ENCODE data around the gene GDI1. TPM values are rescaled to one million over a fixed set of nuclear protein-coding genes. Genes with fewer than 3 reads are reported as not detected.

Gene GDI1
- total RNA-seq, 1 donor from 2014 or later = 79.3 TPM

DNA sequence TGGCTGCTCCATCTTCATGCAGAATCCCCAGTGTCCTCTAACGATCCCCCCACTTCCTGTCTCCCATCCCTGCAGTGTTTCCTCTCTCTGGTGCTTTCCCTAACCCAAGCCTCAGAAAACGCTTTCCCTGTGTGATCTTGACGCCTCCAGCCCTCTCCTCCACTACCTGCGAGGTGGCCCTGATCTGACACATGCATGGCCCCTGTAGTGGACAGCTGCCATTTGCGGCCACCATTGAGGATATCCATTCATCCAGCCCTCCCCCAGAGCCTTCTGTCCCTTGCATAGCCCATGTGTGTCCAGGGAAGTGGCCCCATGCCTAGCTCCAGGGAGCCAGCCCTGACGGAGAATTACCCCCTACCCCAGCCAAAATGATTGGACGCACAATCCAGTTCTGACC, 46.4 kb downstream of the GDI1 start:
- Histone ChIP-seq H3K4me3 (no peak overlapping the region), H3K9me3 (replicated peaks) (no peaks in the 10 kb centered on the region), H3K36me3 (peaks cover 8% of the 10 kb centered on the region), H3K27ac (replicated peaks) (no peak overlapping the region), H3K4me1 (peaks cover 38% of the 10 kb centered on the region), H3K27me3 (ENCODE audit: low read depth) (no peaks in the 10 kb centered on the region)
- DNase-seq = no peak
- intact Hi-C loops (cut with micrococcal nuclease) = no loop called here
- TF ChIP-seq, protein P1, sequence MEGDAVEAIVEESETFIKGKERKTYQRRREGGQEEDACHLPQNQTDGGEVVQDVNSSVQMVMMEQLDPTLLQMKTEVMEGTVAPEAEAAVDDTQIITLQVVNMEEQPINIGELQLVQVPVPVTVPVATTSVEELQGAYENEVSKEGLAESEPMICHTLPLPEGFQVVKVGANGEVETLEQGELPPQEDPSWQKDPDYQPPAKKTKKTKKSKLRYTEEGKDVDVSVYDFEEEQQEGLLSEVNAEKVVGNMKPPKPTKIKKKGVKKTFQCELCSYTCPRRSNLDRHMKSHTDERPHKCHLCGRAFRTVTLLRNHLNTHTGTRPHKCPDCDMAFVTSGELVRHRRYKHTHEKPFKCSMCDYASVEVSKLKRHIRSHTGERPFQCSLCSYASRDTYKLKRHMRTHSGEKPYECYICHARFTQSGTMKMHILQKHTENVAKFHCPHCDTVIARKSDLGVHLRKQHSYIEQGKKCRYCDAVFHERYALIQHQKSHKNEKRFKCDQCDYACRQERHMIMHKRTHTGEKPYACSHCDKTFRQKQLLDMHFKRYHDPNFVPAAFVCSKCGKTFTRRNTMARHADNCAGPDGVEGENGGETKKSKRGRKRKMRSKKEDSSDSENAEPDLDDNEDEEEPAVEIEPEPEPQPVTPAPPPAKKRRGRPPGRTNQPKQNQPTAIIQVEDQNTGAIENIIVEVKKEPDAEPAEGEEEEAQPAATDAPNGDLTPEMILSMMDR (IDR thresholded peaks at IDR 0.05; ENCODE audit: borderline replicate concordance) = no peak

DNA sequence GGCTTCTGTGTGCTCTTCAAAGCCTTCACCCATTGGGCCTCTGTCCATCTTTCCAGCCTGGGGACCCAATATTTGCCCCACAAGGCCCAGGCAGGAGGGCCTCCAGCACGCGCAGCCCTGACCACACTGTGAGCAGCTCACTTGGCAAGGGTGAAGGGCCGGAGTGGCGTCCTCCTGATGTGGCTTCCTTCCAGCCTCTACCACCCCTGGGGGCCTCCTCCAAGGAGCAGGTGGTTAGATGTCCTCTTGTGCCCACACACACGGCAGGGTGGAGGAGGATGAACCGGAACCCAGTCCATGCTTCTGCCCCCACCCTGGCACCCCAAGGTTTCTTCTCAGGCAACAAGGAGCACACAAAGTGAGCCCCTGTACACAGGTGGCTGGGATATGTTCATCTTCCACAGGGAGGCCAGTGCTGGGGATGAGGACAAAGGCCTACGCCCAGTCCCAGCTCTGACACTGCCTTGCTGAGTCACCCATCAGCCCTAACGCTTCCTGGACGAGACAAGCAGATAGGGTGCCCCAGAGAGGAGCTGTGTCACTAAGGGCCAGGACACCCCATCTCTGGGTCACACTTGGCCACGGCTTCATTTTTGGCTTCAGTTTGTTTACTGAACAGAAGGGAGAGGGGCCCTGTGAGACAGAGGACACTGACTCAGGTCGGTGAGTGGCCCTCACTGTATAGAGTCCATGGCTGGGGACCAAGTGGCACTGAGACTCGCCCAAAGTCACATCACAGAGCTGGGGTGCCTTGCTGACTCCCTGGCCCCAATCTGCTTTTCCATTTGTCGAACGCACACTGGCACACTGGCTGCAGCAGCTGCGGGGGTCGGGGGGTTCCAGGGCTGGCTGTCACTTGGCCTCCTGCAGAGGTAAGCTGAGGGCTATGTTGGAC, 47.5 kb downstream of the GDI1 start:
- H3K4me3 ChIP-seq = peak overlapping the region; percentile 78
- intact Hi-C loops (cut with micrococcal nuclease) = no loop called here
- peaks cover 8% of the 10 kb centered on the region for H3K36me3 ChIP-seq
- no peaks in the 10 kb centered on the region for H3K9me3 ChIP-seq (replicated peaks)
- peaks cover 47% of the 10 kb centered on the region for H3K4me1 ChIP-seq
- H3K27ac ChIP-seq (replicated peaks) = peak overlapping the region; percentile 96
- TF ChIP-seq, protein P1 (IDR thresholded peaks at IDR 0.05; ENCODE audit: borderline replicate concordance) = no peak
- H3K27me3 ChIP-seq (ENCODE audit: low read depth) = no peaks in the 10 kb centered on the region
- no peak for DNase-seq

DNA sequence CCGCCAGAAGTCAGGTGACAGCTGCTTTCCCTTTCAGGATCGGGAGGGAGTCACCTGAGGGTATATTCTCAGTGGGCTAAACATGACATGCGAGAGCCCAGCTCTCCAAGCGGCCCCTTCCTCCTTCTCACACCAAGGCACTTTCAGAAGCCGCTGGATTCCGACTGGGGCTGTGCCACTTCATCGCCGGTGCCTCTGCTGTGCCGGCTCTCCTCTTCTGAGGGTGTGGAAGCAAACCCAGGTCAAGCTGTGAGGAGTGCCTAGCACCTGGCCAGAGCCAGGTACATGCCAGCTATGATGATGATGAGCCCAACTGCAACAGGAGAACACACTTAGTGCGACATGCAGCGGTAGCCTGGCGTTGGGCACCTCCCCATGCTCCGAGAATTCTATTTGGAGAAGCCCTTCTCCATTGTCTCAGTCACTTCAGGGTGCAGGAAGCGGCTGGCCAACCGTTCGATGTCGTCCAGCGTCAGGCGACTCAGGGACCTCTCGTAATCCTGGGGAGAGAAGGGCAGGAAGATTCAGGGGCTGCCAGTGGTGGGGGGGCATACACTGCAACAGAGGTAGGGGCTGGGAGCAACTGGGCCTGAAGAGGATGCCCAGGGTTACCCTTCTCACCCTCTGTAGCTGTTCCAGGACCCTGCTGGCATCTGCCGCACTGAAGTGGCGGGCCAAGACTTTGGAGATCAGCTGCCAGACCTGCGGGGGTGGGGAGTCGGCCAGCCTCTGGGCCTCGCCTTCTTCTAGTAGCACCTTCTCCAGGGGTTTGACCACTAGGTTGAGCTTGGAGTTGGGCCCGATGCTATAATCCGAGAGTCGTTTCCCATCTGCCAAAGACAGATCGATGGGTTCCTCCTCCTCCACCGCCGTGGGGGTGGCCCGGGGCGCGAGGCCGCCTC, 48.4 kb downstream of the GDI1 start:
- DNase-seq = no peak
- peaks cover 54% of the 10 kb centered on the region for H3K4me1 ChIP-seq

DNA sequence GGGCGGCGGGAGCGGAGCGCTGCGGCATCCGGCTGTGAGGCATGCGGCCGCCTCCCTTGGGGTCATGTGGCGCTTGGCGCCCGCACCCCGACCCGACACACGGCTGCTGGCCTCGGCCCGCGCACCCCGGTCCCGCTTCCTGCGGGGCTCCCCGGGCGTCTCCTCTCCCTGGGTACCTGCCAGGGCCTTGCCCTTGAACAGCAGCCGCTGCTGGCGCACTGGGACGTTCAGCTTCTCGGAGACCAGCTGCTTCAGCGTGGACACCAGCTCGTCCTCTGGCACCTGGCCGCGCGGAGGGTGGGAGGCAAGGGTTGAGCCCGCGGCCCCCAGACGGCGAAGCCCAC, 49.1 kb downstream of the GDI1 start:
- peaks cover 8% of the 10 kb centered on the region for H3K36me3 ChIP-seq
- peak overlapping the region; percentile 78 for H3K4me3 ChIP-seq
- TF ChIP-seq, protein P1 (IDR thresholded peaks at IDR 0.05; ENCODE audit: borderline replicate concordance) = no peak
- peaks cover 54% of the 10 kb centered on the region for H3K4me1 ChIP-seq
- no peaks in the 10 kb centered on the region for H3K9me3 ChIP-seq (replicated peaks)
- no peaks in the 10 kb centered on the region for H3K27me3 ChIP-seq (ENCODE audit: low read depth)
- intact Hi-C loops (cut with micrococcal nuclease) = no loop called here
- peak overlapping the region; percentile 96 for H3K27ac ChIP-seq (replicated peaks)
- peak; percentile 43 for DNase-seq

More for the DNA sequence above, 48.4 kb downstream of the GDI1 start:
- Histone ChIP-seq H3K9me3 (replicated peaks) (no peaks in the 10 kb centered on the region), H3K36me3 (peaks cover 8% of the 10 kb centered on the region), H3K27ac (replicated peaks) (peak overlapping the region; percentile 96), H3K4me3 (peak overlapping the region; percentile 78), H3K27me3 (ENCODE audit: low read depth) (no peaks in the 10 kb centered on the region)
- TF ChIP-seq, protein P1 (IDR thresholded peaks at IDR 0.05; ENCODE audit: borderline replicate concordance) = no peak
- intact Hi-C loops (cut with micrococcal nuclease) = no loop called here

DNA sequence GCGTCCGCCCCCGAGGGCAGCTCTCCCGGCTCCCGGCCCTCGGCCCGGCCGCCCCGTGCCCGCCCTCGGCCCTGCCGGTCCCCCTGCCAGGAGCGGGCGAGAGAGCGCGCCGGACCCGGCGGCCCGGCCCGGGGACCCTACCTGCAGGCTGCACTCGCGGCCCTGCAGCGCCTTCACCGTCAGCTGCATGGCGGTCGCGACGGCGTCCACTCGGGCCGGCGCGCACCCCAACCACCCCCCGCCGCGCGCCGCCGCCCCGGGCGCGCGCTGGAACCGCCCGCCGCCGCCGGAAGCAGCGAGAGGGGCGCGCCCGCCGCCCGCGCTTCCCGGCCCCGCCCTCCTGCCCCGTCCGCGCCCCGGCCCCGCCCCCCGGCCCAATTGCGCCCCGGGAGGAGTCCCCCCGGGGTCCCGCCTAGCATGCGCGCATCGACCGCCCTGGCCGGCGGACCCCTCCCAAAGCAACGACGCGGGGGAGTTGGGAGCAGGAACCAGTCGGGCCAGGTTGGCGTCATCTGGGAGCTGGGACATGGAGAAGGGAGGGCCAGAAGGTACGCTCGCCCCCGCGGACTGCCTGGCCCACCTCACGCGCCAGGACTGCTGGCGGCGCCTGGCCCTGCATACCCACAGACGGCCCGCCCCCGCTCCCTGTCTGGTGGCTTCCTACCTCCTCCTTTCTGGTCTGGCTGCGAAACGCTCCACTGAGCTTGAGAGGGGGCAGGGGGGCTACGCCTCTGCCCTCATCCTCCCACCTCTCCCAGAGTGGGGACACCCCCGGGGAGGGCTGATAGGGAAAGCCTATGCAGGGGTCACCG, 49.6 kb downstream of the GDI1 start, which contains the start of gene UBL4A:
Gene UBL4A, minus strand, starts transcription at position 220 of the 812 bp plus-strand sequence. Its CDS starts 31 bp downstream, at position 189.
- H3K27ac ChIP-seq (replicated peaks) = peak within 1 kb of the TSS; percentile 96
- peak; percentile 64 for DNase-seq
- intact Hi-C loops (cut with micrococcal nuclease) = no loop called here
- H3K36me3 ChIP-seq = peaks cover 8% of the 10 kb centered on the region
- no peaks in the 10 kb centered on the region for H3K9me3 ChIP-seq (replicated peaks)
- H3K4me3 ChIP-seq = peak within 1 kb of the TSS; percentile 78
- H3K27me3 ChIP-seq (ENCODE audit: low read depth) = no peaks in the 10 kb centered on the region
- peaks cover 54% of the 10 kb centered on the region for H3K4me1 ChIP-seq
- TF ChIP-seq, protein P1 (IDR thresholded peaks at IDR 0.05; ENCODE audit: borderline replicate concordance) = peak; percentile 9

All from left ventricle myocardium inferior (tissue), 1 donor.